Measurements from ENCODE around the gene VPS33B. TPM values are rescaled to one million over a fixed set of nuclear protein-coding genes. Genes with fewer than 3 reads are reported as not detected.

The VPS33B gene
- total RNA-seq, 1 experiment from 2014 or later, result 6.0 TPM

DNA sequence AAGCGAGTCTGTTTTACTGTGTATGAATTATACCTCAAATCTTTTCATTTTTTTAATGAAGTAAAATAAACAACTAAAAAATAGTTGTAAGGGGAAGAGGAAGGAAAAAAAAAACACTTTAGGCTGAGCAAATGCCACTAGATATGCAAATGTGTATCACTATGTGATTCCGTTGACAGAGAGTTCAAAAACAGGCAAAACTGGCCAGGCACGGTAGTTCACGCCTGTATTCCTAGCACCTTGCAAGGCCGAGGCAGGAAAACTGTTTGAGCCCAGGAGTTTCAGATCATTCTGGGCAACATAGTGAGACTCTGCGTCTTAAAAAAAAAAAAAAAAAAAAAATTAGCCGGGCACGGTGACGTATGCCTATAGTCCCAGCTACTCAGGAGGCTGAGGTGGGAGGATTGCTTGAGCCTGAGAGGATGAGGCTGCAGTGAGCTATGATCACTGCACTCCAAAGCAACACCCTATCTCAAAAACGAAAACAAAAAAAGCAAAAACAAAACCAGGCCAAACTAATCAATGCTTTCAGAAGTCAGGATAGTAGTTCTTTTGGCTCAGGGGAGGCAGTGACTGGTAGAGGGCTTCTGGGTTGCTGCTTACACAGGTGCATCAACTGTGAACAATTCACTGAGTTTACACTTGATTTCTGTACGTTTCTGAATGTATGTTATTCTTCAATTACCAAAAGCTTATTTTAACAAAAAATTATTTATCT lies 35.4 kb downstream of the VPS33B start:
- no peak for DNase-seq (ENCODE audit: low read depth in 1 of 2, low spot score in 2 of 2)
- peaks cover 53% of the 10 kb centered on the region for H3K36me3 ChIP-seq
- no peaks in the 10 kb centered on the region for H3K4me1 ChIP-seq (replicated peaks)
- no peaks in the 10 kb centered on the region for H3K27me3 ChIP-seq (replicated peaks)
- no peak overlapping the region for H3K4me3 ChIP-seq
- no peaks in the 10 kb centered on the region for H3K9me3 ChIP-seq (replicated peaks)
- H3K27ac ChIP-seq, result no peak overlapping the region

DNA sequence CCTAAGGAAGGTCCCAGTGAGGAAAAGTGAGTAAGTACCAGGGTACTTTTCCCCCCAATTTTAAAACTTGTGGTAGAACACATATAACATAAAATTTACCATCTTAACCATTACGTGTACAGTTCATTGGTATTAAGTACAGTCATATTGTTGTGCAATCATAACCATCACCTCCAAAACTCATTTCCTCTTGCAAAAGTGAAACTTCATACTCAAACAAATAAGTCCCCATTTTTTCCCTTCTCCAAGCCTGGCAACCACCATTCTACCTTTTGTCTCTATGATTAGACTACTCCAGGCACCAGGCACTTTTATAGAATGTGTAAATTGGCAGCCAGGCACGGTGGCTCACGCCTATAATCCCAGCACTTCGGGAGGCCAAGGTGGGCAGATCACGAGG lies 40.3 kb downstream of the VPS33B start:
- peaks cover 87% of the 10 kb centered on the region for H3K36me3 ChIP-seq
- no peaks in the 10 kb centered on the region for H3K9me3 ChIP-seq (replicated peaks)
- no peak for DNase-seq (ENCODE audit: low read depth in 1 of 2, low spot score in 2 of 2)
- no peaks in the 10 kb centered on the region for H3K4me1 ChIP-seq (replicated peaks)
- no peak overlapping the region for H3K27ac ChIP-seq
- no peaks in the 10 kb centered on the region for H3K27me3 ChIP-seq (replicated peaks)
- H3K4me3 ChIP-seq, result no peak overlapping the region

DNA sequence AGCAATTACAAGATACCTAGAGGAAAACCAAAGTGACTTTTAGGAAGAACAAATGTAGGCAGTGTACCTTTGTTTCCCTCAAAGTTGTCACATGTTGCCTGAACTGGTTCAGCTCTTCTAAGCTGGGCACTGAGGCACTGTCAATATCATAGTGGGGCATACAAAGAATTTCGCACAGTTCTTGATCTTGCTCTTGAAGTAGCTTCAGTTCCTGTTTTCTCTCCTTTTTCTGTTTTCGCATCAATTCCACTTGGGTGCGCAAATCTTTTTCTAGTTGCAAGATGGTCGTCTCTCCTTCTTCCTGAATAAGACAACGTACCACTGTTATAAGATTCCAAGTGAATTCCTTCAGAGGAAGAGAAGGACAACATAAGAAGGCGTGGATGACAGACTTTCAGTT lies 40.7 kb downstream of the VPS33B start:
- no peak overlapping the region for H3K27ac ChIP-seq
- no peak overlapping the region for H3K4me3 ChIP-seq
- DNase-seq (ENCODE audit: low read depth in 1 of 2, low spot score in 2 of 2), result no peak
- no peaks in the 10 kb centered on the region for H3K9me3 ChIP-seq (replicated peaks)
- H3K27me3 ChIP-seq (replicated peaks), result no peaks in the 10 kb centered on the region
- H3K4me1 ChIP-seq (replicated peaks), result no peaks in the 10 kb centered on the region
- H3K36me3 ChIP-seq, result peaks cover 91% of the 10 kb centered on the region

- H3K4me1 ChIP-seq (replicated peaks), result no peaks in the 10 kb centered on the region
- no peak overlapping the region for H3K27ac ChIP-seq
- H3K27me3 ChIP-seq (replicated peaks), result no peaks in the 10 kb centered on the region
- no peaks in the 10 kb centered on the region for H3K9me3 ChIP-seq (replicated peaks)
- DNase-seq (ENCODE audit: low read depth in 1 of 2, low spot score in 2 of 2), result no peak
- H3K36me3 ChIP-seq, result peaks cover 99% of the 10 kb centered on the region
- H3K4me3 ChIP-seq, result no peak overlapping the region
Observed at GRCh38 chr15:90979582-90979981, 42.8 kb downstream of the VPS33B start.

DNA sequence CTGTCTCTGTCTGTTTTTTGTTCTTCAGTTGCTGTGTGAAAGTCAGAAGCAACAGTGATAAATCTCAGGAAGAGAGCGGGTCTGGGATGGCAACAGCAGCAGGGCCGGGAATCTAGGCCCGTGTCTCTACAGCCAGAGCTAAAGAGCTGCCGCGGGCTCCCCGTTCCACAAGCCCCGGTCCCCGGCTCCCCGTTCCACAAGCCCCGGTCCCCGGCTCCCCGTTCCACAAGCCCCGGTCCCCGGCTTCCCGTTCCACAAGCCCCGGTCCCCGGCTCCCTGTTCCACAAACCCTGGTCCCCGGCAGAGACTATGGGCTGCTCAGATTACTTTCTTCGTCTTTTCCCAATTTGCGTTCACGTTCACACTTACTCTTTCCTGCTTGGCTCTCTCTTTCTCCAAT lies 48.2 kb downstream of the VPS33B start:
- no peaks in the 10 kb centered on the region for H3K9me3 ChIP-seq (replicated peaks)
- H3K27ac ChIP-seq, result no peak overlapping the region
- no peak for DNase-seq (ENCODE audit: low read depth in 1 of 2, low spot score in 2 of 2)
- no peak overlapping the region for H3K4me3 ChIP-seq
- no peaks in the 10 kb centered on the region for H3K4me1 ChIP-seq (replicated peaks)
- H3K36me3 ChIP-seq, result peaks cover 96% of the 10 kb centered on the region
- H3K27me3 ChIP-seq (replicated peaks), result no peaks in the 10 kb centered on the region

GRCh38 chr15:90972133-90972532 lies 50.3 kb downstream of the VPS33B start:
- Histone ChIP-seq H3K27me3 (replicated peaks) (no peaks in the 10 kb centered on the region), H3K9me3 (replicated peaks) (no peaks in the 10 kb centered on the region), H3K4me3 (no peak overlapping the region), H3K4me1 (replicated peaks) (no peaks in the 10 kb centered on the region), H3K36me3 (peaks cover 98% of the 10 kb centered on the region), H3K27ac (no peak overlapping the region)
- no peak for DNase-seq (ENCODE audit: low read depth in 1 of 2, low spot score in 2 of 2)

DNA sequence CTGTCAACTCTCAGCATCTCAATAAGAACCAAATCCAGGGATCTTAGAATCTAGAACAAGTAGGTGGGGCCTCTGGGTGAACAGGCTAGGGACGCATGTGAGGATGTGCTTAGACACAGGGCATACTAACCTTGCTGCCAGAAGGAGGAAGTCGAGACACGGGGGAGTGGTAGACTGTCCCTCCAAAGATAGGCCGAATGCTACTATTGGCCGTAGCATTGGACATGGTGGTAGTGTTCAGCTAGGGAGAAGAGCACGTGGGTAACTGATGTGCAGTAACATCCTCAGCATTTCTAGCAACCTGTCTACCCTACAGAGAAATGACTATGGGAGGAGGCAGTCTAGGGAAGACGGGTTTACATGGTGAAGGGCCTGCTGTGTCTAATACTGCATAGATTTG lies 52.1 kb downstream of the VPS33B start:
- Histone ChIP-seq H3K4me1 (replicated peaks) (no peaks in the 10 kb centered on the region), H3K27me3 (replicated peaks) (no peaks in the 10 kb centered on the region), H3K9me3 (replicated peaks) (no peaks in the 10 kb centered on the region), H3K36me3 (peaks cover 98% of the 10 kb centered on the region), H3K27ac (no peak overlapping the region), H3K4me3 (no peak overlapping the region)
- no peak for DNase-seq (ENCODE audit: low read depth in 1 of 2, low spot score in 2 of 2)

- Histone ChIP-seq H3K9me3 (replicated peaks) (no peaks in the 10 kb centered on the region), H3K27ac (no peak overlapping the region), H3K27me3 (replicated peaks) (no peaks in the 10 kb centered on the region), H3K36me3 (peaks cover 95% of the 10 kb centered on the region), H3K4me1 (replicated peaks) (no peaks in the 10 kb centered on the region), H3K4me3 (no peak overlapping the region)
- DNase-seq (ENCODE audit: low read depth in 1 of 2, low spot score in 2 of 2), result no peak
Observed at GRCh38 chr15:90968434-90968833, 54.0 kb downstream of the VPS33B start.

DNA sequence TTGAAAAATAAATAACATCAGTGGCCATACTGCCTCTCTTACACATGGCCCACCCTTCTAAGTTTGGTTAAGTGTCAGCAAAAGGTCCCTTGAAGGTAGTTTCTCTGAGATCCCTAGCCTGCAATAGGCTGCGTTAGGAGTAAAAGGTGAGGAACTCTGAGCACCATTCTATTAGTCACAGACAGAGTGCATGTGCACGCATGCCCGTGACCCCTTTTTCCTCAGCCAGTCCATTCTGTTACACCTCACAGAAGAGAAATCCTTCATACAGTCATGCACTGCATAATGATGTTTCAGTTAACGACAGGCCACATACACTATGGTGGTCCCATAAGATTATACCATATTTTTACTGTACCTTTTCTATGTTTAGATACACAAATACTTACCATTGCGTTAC lies 55.2 kb downstream of the VPS33B start:
- no peak overlapping the region for H3K27ac ChIP-seq
- no peaks in the 10 kb centered on the region for H3K27me3 ChIP-seq (replicated peaks)
- DNase-seq (ENCODE audit: low read depth in 1 of 2, low spot score in 2 of 2), result no peak
- H3K9me3 ChIP-seq (replicated peaks), result no peaks in the 10 kb centered on the region
- H3K4me1 ChIP-seq (replicated peaks), result no peaks in the 10 kb centered on the region
- H3K36me3 ChIP-seq, result peaks cover 95% of the 10 kb centered on the region
- H3K4me3 ChIP-seq, result no peak overlapping the region

DNA sequence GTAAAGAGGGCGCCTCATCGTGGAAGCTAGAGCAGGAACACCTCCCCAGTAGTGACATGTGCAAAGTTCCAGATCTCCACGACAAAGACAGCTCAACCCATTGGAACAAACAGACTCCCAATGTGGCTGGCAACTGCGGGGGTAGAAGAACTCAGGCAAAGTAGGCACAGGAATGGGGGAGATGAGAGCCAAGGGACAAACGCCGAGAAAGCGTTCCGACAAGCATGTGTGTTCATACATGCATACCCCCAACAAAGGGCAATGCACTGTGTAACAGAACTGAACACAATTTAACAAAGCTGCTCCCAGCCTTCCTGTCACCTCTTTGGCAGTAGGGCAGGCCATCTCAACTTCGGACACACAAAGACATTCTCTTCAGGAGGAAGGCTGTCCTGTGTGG lies 56.1 kb downstream of the VPS33B start:
- H3K9me3 ChIP-seq (replicated peaks), result no peaks in the 10 kb centered on the region
- no peak overlapping the region for H3K27ac ChIP-seq
- H3K36me3 ChIP-seq, result peaks cover 95% of the 10 kb centered on the region
- no peaks in the 10 kb centered on the region for H3K4me1 ChIP-seq (replicated peaks)
- H3K27me3 ChIP-seq (replicated peaks), result no peaks in the 10 kb centered on the region
- no peak overlapping the region for H3K4me3 ChIP-seq
- no peak for DNase-seq (ENCODE audit: low read depth in 1 of 2, low spot score in 2 of 2)

DNA sequence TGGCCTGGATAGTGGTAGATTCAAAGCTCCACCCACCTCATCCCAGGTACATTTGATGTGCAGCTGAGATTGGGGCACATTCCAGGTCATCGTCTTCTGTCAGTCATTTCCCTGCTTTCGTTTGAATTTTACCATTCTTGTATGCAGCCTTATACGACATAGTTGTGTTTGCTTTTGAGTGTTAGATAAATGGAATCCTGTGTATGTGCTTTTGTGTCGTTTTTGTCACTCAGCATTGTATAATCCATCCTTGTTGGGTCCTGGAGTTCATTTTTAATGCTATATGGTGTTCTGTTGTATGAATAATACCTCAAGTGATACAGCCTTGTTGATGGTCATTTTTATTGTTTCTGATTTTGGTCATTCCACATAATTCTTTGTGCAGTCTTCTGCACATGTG lies 60.4 kb downstream of the VPS33B start:
- peaks cover 81% of the 10 kb centered on the region for H3K36me3 ChIP-seq
- H3K4me3 ChIP-seq, result no peak overlapping the region
- H3K27ac ChIP-seq, result no peak overlapping the region
- no peaks in the 10 kb centered on the region for H3K4me1 ChIP-seq (replicated peaks)
- DNase-seq (ENCODE audit: low read depth in 1 of 2, low spot score in 2 of 2), result no peak
- no peaks in the 10 kb centered on the region for H3K27me3 ChIP-seq (replicated peaks)
- no peaks in the 10 kb centered on the region for H3K9me3 ChIP-seq (replicated peaks)

DNA sequence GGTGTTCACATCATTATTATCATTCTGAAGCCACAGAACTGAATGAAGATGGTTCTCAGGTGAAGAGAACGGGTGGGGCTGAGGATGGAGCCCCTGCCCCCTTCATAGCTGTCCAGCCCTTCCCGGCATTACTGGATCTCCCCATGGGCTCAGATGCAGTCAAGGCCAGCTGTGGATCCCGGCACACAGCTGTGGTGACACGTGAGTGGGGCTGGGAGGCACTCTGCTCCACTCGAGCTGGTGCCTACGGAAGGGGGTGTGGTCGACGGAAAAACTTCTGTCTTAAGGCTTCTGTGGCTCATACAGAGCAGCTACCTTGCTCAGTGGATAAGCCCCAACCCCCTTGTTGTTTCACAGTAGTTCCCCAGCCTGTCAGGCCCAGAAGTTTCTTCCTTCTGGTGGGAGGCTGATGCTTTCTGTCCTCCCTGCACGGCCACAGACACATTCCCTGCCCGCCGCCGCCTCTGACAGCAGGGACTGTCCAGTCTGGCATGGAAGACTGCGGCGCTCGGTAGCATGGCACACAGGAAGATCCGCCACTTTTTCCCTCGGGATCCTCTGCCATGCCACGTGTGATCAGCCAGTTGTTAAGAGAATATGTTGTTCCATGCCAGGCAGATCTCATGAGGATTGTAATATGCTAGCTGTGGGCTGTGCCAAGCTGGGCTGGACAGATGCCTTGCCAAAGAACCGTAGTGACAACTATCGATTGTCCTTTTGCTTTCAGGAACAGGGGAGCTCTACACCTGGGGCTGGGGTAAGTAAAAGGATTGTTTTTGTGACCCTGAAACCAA lies 61.9 kb downstream of the VPS33B start:
- DNase-seq (ENCODE audit: low read depth in 1 of 2, low spot score in 2 of 2), result no peak
- H3K36me3 ChIP-seq, result peaks cover 75% of the 10 kb centered on the region

DNA sequence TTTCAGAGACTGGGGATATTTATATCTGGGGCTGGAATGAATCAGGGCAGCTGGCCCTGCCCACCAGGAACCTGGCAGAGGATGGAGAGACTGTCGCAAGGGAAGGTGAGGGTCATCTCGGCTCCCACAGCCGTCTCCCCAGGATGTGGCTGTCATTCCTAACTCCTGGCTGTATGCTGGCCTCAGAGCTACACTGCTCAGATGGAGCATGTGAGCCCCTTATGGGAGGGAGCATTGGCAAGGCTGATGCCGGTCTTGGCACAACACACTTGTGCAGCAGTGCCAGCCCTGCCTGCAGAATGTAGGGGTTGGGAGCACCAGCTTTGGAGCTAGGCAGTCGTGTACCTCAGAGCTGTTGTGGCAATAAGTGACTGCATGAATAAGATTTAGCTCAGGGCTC lies 62.5 kb downstream of the VPS33B start:
- no peaks in the 10 kb centered on the region for H3K27me3 ChIP-seq (replicated peaks)

More for the DNA sequence above, 61.9 kb downstream of the VPS33B start:
- no peaks in the 10 kb centered on the region for H3K9me3 ChIP-seq (replicated peaks)
- peaks cover 11% of the 10 kb centered on the region for H3K4me1 ChIP-seq (replicated peaks)
- H3K27me3 ChIP-seq (replicated peaks), result no peaks in the 10 kb centered on the region
- no peak overlapping the region for H3K4me3 ChIP-seq
- no peak overlapping the region for H3K27ac ChIP-seq

GRCh38 chr15:90959028-90959595 lies 63.3 kb downstream of the VPS33B start:
- H3K4me1 ChIP-seq (replicated peaks), result peaks cover 11% of the 10 kb centered on the region
- peaks cover 63% of the 10 kb centered on the region for H3K36me3 ChIP-seq
- H3K27ac ChIP-seq, result no peak overlapping the region
- no peak overlapping the region for H3K4me3 ChIP-seq
- DNase-seq (ENCODE audit: low read depth in 1 of 2, low spot score in 2 of 2), result no peak
- H3K9me3 ChIP-seq (replicated peaks), result no peaks in the 10 kb centered on the region
- H3K27me3 ChIP-seq (replicated peaks), result no peaks in the 10 kb centered on the region

More for the DNA sequence above, 62.5 kb downstream of the VPS33B start:
- H3K27ac ChIP-seq, result no peak overlapping the region
- peaks cover 11% of the 10 kb centered on the region for H3K4me1 ChIP-seq (replicated peaks)
- H3K36me3 ChIP-seq, result peaks cover 69% of the 10 kb centered on the region
- no peaks in the 10 kb centered on the region for H3K9me3 ChIP-seq (replicated peaks)
- DNase-seq (ENCODE audit: low read depth in 1 of 2, low spot score in 2 of 2), result no peak
- H3K4me3 ChIP-seq, result no peak overlapping the region
